HG02885 (cell line): Measurements from ENCODE around the gene KCTD19.

ENCODE experiments used
- ATAC-seq: cut with Tn5 transposase; IDR thresholded peaks from one replicate; pipeline ENCODE4 v1.9.1; 2021; ENCODE audit warnings: mild to moderate bottlenecking; ENCODE audit not compliant: unreplicated experiment, poor library complexity

The KCTD19 gene

DNA sequence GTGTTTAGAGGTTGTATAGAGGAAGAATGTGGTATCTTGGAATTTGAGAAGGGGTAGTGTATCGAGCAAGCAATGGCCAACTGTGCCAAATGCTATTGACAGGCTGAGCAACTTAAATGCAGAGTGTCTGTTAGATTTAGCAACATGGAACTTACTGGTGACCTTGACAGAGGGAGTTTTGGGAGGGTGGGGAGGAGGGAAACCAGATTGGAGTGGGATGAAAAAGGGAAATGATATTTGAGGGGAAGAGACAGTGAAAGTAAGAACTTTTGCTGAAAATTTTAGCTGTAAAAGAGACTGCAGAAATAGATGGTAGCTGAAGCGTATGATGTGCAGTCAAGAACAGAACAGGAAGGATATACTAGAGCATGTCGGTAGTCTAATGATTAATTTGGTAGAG lies 1.2 kb upstream of the KCTD19 start:
- ATAC-seq = no peak

DNA sequence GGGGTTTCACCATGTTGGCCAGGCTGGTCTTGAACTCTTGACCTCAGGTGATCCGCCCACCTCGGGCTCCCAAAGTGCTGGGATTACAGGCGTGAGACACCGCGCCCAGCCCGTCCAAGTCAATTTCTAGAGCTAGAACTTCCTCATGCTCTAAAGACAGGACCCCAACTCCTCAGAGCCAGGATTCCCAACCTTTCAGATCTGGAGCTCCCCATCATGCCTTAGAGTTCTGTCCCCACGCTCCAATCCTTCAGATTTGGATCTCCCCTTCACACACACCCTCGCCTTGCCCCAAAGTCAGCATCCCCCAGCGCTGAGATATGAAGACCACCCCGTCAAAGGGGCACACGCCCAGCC lies 448 bp downstream of the KCTD19 start:
- no peak for ATAC-seq

DNA sequence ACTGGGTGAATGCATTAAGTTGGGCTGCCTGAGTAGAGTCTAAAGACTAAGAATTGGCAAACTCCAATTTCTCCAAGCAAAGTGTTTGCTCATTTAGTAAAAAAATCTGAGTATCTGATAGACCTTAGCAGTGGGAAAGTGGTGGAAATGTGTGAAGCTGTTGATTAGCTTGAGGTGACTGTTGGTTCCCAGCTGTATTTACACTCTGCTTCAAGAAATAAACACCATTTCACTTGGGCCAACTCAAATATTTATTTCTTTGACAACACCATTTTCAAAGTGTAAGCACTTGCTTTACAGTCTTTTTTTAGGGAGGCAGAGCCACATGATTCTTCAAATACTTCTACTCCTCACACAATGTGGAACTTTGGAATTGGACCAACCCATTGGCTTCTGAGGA lies 8.7 kb downstream of the KCTD19 start:
- no peak for ATAC-seq

DNA sequence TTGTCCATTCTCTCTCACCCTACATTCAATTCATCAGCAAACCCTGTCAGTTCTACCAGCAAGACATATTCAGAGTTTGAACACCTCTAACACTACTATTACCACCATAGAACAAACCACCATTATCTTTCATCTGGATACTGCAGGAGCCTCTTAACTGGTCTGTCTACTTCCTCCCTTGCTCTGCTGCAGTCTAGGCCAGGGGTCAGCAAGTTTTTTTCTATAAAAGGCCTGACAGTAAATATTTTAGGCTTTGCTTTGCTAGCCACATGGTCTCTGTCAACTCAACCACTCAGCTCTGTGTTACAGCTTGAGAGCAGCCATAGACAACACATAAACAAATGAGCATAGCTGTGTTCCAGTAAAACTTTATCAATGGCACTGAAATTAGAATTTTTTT lies 13.8 kb downstream of the KCTD19 start:
- ATAC-seq = no peak

DNA sequence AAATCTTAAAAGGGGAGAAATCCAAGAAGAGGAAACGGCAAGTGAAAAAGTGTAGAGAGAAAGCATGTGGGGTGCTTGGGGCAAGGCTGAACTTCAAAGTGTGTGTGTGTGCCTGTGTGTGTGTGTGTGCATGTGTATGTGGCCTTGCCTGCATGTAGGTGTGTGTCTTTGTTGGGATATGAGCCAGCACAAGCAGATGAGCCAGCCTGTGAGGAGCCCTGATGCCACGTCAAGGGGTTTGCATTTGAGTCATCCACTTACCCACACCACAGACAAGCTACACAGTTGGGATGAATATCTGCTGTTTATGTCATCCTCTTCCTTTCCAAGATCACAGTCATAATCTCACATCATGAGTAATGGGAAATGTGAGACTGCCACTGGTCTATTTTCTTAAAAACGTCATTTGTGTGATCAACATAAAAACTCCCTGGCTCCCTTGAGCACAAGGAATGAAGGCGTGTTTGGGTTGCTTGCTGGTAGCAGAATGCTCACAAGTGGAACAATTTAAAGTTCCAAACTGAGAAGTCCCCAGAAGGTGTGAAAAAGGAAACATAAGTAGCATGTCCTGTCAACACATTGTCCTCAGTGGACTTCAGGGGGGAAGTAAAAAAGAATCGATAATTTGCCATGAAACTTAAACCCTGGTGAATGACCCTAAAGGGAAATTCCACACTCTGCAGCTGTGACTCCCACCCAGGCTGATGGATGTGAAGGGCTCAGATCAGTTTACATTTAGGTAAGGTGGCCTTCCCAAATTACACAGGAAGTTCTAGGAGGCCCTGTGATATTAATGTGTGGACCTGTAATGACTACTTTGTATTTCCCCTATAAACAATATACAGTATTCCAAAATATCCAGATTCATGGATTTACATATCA lies 14.7 kb downstream of the KCTD19 start:
- peak; percentile 72 for ATAC-seq

DNA sequence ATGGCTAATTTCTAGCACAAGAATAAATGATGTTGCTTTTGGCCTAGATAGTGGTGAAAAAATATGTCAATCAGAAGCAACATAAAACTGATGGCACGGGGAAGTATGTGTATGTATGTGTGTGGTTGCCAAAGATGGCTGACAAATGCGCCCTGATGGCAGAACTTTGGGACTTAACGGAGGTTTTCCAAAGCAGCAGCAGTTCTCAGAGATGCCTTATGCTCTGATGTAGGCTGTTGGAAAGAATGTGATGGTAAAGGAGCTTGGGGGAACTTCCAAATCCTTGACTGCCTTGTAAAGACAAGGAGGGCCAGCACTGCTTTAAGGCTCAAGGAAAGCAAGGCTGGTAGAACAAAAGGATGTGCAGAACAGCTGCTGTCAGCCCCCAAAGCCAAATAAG lies 16.0 kb downstream of the KCTD19 start:
- no peak for ATAC-seq

DNA sequence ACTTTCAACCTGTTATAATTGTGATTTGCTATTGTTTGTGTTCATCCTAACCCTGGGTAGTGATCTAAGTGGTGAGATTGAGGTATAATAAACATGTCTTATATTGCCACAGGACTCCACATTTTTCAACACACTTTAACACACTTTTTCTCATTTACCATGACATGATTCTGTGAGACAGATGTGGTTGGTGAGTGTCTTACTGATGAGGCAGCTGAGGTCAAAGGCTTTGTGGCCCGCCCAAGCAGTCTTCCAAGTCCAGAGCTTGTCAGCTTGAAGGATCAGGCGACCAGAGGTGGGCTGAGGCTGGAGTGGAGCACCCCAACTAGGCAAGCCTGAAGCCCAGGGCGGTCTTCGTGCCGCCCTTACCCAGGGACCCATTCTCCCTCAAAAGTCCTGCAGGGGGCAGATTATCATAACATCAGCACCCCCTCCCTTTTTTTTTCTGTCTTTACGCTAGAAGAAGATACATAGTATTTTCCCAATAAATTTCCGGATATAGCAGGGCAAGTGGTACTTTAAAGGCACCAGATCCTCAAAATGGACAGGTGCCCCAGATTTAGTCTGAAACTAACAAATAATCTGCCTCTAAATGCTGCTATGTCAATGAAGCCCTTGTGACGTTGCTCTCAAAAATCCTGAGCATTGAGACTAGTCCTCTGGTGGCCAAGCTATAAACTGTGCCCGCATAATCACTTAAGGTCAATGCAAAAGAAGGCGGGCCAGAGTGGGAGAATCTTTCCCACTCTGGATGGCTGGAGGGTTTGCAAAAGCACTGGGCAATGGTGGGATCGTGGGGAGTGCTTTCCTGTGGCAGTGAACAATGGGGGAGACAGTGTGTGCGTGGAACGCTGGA lies 21.1 kb downstream of the KCTD19 start:
- no peak for ATAC-seq

DNA sequence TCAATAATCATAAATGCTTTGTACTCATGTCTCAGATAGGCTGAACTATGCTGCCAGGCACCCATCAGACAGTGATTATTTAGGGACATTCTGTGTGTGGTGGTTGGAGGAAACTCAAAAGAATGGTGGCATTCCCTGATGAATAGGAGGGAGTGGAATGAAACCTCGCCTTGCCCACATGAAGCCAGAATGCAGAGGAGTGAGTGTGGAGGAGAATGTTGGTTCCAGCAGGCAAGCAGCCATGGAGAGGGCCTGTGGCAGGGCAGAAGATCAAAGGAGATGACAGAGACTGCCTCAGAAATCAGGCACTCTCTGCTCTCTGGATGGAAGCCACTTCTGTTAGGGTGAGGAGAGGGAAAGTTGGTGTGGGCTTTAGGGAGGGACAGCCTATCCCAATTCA lies 22.5 kb downstream of the KCTD19 start:
- no peak for ATAC-seq

DNA sequence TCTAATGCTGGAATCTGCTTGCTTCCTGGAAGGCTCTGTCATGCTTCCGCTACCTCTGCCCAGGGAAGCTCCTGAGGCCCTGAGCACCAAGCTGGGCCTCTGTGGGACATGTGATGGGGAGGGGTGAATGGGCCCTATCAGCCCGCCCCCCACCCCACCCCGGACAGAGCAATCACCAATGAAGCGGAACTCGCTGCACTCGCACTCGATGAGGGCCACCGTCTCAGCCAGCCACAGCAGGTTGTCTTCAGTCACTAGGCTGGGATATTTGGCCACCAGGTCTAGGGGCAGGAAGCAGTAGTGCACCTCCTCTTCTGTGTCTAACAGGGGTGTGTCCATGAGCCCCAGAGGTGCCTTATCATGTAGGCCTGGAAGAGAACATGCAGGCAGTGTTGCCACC lies 23.6 kb downstream of the KCTD19 start:
- no peak for ATAC-seq

DNA sequence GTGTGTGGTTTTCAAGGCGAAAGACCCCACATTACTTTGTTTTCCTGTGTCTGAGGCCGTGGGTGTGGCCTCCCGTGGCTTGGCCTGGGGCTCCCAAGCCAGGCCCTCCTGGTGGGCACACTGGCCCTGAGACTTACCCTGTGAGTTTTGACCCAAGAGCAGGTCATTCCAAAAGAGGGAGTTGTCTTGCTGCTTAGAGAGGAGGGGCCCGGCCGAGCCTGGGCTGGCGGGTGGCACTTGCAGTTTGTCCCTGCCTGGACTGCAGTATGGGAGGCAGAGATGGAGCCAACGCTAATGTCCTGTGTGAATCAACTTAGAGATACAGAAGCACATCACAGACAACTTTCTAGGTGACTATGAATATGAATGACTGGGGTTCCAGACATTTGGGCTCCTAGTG lies 24.5 kb downstream of the KCTD19 start:
- no peak for ATAC-seq

DNA sequence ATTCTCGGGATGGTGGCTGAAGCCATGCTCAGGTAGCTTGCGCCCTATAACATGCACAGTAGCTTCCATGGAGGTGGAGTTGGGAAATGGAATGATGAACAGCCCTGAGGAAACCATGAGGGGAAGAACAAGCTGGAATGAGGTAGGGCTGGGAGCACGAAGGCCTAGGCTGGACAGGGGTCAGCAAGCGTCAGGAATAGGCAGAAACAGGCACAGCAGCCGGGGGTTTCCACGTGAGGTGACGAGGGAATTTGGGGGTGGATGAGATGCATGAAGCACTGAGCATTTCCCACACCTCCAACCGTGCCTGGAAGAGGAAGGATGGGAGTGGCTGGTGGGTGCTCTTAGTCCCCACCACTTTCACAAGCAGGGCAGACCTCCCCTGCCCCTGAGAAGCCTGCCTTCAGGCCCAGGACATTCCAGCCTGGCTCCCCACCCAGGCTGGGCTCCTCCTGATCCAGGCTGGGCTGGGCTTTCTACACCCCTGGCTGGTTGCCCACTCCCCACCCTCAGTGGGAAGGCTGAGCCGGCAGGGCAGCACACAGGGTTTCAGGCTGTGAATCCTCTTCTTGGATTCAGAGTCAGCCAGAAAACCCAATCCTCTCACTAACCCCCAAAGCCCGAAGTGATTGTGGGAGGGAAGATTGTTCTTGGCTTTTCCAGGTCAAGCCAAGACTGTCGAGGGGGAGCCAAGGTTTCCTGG lies 25.3 kb downstream of the KCTD19 start:
- no peak for ATAC-seq

DNA sequence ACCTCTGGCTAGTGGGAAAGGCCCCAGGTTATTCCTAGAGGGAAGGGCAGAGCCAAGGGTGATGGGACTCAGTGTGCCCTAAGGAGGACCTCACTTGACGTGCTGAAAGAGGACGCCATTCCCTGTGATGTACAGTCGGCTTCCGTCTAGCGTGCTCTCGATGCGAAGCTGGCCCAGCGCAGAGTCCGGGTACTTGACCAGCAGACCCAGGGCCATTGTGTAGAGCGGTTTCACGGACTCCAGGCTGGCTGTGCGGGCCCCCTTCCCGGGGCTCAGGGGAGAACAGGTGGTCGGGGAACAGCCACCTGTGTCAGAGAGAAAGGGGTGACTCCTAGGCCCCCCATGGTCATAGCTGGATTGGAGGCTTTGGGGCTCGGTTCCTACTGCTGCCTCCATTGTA lies 27.3 kb downstream of the KCTD19 start:
- ATAC-seq = no peak

DNA sequence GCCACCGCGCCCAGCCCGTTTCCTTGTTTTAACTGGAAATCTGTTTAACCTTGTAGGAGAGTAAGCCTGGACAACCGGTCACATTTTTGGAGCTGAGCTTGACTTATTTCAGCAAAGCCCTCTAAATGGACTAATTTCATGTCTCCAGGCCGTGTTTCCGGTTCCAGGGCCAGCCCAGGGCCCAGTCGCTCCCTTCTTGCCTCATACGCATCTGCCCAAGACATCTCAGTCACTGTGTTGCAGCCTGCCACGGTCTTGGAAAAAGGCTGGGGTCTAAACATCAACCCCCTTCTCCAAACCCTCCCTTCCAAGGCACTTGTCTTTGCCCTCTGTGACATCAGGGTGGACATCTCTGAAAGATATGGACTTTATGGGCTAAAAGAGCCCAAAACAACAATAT lies 28.3 kb downstream of the KCTD19 start:
- no peak for ATAC-seq

DNA sequence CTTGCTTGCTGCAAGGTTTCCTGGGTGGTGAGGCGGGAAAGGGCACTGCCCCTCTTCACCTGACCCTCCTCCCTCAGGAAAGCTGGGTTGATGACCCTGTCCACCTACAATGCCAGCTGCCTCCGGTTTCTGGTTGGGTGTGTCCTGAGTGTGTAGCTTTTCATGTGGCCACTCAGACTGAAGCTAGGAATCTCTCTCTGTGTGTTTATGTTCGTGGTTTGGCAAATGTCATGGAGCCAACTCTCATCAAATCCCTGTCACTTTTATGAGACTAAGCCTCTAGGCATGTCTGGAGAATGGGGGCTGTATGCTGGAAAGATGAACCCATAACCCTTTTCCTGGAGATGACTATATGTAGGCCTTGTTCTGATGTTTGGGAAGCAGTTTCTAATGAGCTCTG lies 30.1 kb downstream of the KCTD19 start:
- ATAC-seq = no peak

DNA sequence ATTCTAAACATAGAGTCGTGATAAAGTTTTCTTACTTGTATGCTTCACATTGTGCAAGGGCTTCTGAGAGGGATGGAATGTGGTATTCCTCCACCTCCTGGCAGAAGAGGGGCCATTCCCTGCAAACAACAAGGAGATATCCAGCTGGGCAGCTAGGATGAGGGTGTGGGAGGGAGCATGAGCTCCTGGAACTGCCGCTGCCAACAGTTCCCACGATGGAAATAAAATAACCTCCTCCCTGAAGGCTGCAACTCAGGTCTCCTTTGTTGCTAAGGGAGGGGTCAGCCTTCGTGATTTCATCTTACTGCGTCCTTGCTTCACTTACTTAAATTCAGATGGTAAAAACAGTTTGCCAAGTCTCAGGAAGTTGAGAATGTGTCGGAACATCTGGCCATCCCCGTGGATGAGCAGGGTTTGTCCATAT lies 31.6 kb downstream of the KCTD19 start:
- ATAC-seq = no peak

DNA sequence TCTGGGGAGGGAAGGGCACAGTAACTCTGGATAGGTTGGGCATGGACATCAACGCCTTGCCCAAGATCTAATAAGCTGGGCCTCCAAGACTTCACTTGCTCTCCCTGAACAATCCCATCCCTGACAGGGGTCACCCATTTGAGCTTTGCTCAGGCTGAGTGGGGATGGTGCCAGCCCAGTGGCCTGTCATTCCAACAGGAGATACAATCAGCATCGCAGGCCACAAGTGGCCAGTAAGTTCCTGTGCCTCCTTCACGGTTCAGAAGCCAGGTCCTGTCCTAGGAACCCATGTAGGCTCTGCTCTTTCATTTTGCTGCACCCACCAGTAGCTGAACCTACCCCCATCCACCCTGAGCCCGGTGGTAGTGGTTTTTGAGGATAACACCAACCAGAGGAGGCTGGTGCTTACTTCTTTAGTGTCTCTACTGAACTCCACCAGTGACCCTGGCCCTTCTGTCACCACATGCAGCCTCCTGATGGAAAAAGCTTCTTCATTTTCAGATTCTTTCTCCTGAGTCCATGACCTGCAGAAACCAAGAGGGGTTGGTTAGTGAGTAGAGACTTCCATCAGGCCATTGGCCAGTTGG lies 32.3 kb downstream of the KCTD19 start:
- ATAC-seq = no peak

DNA sequence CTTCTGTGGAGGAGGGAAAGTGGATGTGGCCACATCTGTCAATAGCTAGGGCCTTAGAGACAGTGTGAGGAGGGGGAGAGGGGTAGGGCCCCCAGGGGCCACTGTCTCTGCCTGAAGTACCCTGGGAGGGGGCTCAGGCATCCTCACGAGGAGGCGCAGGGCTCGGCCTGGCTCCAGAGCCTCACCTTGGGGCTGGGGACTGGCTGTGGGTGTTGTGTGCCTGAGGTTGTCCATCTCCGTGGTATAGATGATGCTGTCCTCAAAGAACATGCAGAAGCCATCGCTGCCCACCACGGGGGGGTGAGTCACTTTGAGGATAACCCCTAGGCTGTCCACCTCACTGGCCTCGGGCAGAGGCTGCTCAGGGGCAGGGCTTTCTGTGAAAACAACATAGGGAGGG lies 35.1 kb downstream of the KCTD19 start:
- no peak for ATAC-seq

DNA sequence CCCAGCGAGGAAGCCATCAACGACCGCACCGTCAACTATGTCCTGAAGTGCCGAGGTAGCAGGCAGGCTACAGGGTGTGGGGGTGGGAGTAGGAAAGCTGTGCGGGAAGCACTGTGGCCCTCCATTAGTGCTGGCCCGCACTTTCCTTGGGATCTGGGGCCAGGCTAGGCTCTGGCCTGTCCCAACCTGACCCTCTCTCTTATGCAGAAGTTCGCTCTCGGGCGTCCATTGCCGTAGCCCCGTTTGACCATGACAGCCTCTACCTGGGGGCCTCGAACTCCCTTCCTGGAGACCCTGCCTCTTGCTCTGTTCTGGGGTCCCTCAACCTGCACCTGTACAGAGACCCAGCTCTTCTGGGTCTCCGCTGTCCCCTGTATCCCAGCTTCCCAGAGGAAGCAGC lies 38.6 kb downstream of the KCTD19 start:
- ATAC-seq = no peak

DNA sequence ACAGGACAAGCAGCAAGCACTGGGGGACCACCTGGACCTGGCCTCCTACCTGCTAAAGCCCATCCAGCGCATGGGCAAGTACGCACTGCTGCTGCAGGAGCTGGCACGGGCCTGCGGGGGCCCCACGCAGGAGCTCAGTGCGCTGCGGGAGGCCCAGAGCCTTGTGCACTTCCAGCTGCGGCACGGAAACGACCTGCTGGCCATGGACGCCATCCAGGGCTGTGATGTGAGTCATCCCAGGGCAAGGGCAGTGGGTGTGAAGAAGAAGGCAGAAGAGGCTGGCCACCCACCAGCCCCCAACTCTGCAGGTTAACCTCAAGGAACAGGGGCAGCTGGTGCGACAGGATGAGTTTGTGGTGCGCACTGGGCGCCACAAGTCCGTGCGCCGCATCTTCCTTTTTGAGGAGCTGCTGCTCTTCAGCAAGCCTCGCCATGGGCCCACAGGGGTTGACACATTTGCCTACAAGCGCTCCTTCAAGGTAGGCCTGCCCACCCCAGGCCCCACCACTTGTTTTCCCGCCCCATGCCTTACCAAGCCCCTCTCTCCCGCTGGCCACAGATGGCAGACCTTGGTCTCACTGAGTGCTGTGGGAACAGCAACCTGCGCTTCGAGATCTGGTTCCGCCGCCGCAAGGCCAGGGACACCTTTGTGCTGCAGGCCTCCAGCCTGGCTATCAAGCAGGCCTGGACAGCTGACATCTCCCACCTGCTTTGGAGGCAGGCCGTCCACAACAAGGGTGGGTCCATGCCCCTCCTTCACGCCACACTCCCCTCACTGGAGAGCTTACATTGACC lies 39.9 kb downstream of the KCTD19 start:
- no peak for ATAC-seq
